NT2/D1 (cell line): Measurements from ENCODE around the gene MYL2.

Source experiments
- DNase-seq: peaks from one replicate; pipeline ENCODE4 v3.0.0-alpha.2; 2011; ENCODE audit warnings: low read depth, low spot score
- H3K27me3 ChIP-seq: 2 replicates; pipeline ENCODE4 v1.6.0; 2011; ENCODE audit warnings: mild to moderate bottlenecking; ENCODE audit not compliant: insufficient read length, insufficient read depth
- H3K36me3 ChIP-seq: 2 replicates; pipeline ENCODE4 v1.6.1; 2011; ENCODE audit warnings: mild to moderate bottlenecking, low read length, mixed read lengths; ENCODE audit not compliant: insufficient read depth, insufficient read length
- H3K4me1 ChIP-seq: 2 replicates; pipeline ENCODE4 v1.5.1; 2011; ENCODE audit not compliant: insufficient read depth, insufficient read length
- H3K4me3 ChIP-seq: 2 replicates; pipeline ENCODE4 v1.5.1; 2011; ENCODE audit warnings: low read depth; ENCODE audit not compliant: insufficient read length
- H3K9ac ChIP-seq: 2 replicates; pipeline ENCODE4 v1.6.0; 2011; ENCODE audit warnings: low read depth; ENCODE audit not compliant: insufficient read length
- H3K9me3 ChIP-seq: 2 replicates; pipeline ENCODE4 v1.5.1; 2011; ENCODE audit warnings: mild to moderate bottlenecking, low read length; ENCODE audit not compliant: insufficient read depth
- SUZ12 ChIP-seq: IDR thresholded peaks from 2 replicates; pipeline ENCODE4 v1.6.1; 2011; ENCODE audit not compliant: insufficient read length, insufficient read depth; ENCODE audit errors: extremely low read depth
- YY1 ChIP-seq: IDR thresholded peaks from 2 replicates; pipeline ENCODE4 v1.6.1; 2011; ENCODE audit not compliant: insufficient read length, insufficient read depth
- ZNF274 ChIP-seq: IDR thresholded peaks from 2 replicates; pipeline ENCODE4 v1.6.1; 2011; ENCODE audit warnings: mild to moderate bottlenecking, low read depth, low read length

MYL2 gene

DNA sequence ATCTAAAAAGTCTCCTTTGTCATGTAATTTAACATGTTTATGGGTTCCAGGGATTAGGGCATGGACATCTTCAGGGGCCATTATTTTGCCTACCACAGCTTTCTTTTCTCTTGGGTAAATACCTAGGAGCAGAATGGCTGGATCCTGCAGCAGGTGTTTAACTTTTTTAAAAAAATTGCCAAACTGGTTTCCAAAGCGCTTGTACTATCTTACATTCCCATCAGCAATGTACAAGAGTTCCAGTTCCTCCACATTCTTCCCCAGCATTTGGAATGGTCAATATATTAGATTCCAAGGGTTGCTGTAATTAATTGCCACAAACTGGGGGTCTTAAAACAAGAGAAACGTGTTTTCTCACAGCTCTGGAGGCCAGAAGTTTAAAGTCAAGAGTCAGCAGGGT, 27.7 kb upstream of the MYL2 start:
- Histone ChIP-seq H3K36me3 (no peaks in the 10 kb centered on the region), H3K9me3 (peaks cover 32% of the 10 kb centered on the region), H3K4me3 (no peak overlapping the region), H3K4me1 (no peaks in the 10 kb centered on the region), H3K9ac (no peak overlapping the region), H3K27me3 (no peaks in the 10 kb centered on the region)
- no peak for TF ChIP-seq YY1
- TF ChIP-seq ZNF274, result no peak
- no peak for TF ChIP-seq SUZ12
- no peak for DNase-seq

GRCh38 chr12:110943373-110943772, 23.0 kb upstream of the MYL2 start:
- H3K36me3 ChIP-seq, result peaks cover 7% of the 10 kb centered on the region
- TF ChIP-seq YY1 (no peak), SUZ12 (no peak), ZNF274 (no peak)

GRCh38 chr12:110941391-110941790, 21.0 kb upstream of the MYL2 start:
- peaks cover 3% of the 10 kb centered on the region for H3K4me1 ChIP-seq
- no peak overlapping the region for H3K9ac ChIP-seq
- no peaks in the 10 kb centered on the region for H3K27me3 ChIP-seq
- H3K4me3 ChIP-seq, result no peak overlapping the region
- no peak for DNase-seq
- no peak for TF ChIP-seq ZNF274
- no peak for TF ChIP-seq YY1
- peaks cover 19% of the 10 kb centered on the region; the same call in 1 of the 2 replicates for H3K9me3 ChIP-seq
- peaks cover 7% of the 10 kb centered on the region for H3K36me3 ChIP-seq

More at GRCh38 chr12:110943373-110943772, 23.0 kb upstream of the MYL2 start:
- no peak overlapping the region for H3K9ac ChIP-seq
- H3K4me1 ChIP-seq, result no peaks in the 10 kb centered on the region
- H3K27me3 ChIP-seq, result no peaks in the 10 kb centered on the region
- peaks cover 24% of the 10 kb centered on the region for H3K9me3 ChIP-seq
- no peak for DNase-seq
- H3K4me3 ChIP-seq, result no peak overlapping the region

GRCh38 chr12:110940933-110941332, 20.6 kb upstream of the MYL2 start:
- no peak for DNase-seq
- H3K9me3 ChIP-seq, result peaks cover 15% of the 10 kb centered on the region; the same call in 1 of the 2 replicates
- H3K4me3 ChIP-seq, result no peak overlapping the region
- H3K36me3 ChIP-seq, result peaks cover 7% of the 10 kb centered on the region
- TF ChIP-seq ZNF274 (no peak), YY1 (no peak), SUZ12 (no peak)
- peaks cover 3% of the 10 kb centered on the region for H3K4me1 ChIP-seq
- H3K9ac ChIP-seq, result no peak overlapping the region
- H3K27me3 ChIP-seq, result no peaks in the 10 kb centered on the region

- Histone ChIP-seq H3K36me3 (peaks cover 7% of the 10 kb centered on the region), H3K4me3 (no peak overlapping the region), H3K4me1 (peaks cover 3% of the 10 kb centered on the region), H3K9ac (no peak overlapping the region), H3K27me3 (no peaks in the 10 kb centered on the region), H3K9me3 (peaks cover 8% of the 10 kb centered on the region; the same call in 1 of the 2 replicates)
- no peak for TF ChIP-seq SUZ12
- TF ChIP-seq YY1, result no peak
- no peak for TF ChIP-seq ZNF274
- no peak for DNase-seq
Observed at GRCh38 chr12:110940296-110940695, 19.9 kb upstream of the MYL2 start.

- TF ChIP-seq ZNF274, result no peak
- no peak for TF ChIP-seq SUZ12
- TF ChIP-seq YY1, result no peak
- peak; percentile 89 for DNase-seq
- Histone ChIP-seq H3K27me3 (no peaks in the 10 kb centered on the region), H3K4me1 (peaks cover 9% of the 10 kb centered on the region), H3K9me3 (peaks cover 6% of the 10 kb centered on the region; the same call in 1 of the 2 replicates), H3K36me3 (peaks cover 7% of the 10 kb centered on the region), H3K9ac (peak overlapping the region; percentile 70), H3K4me3 (peak overlapping the region; percentile 39)
Observed at GRCh38 chr12:110937104-110937641, 16.8 kb upstream of the MYL2 start.

DNA sequence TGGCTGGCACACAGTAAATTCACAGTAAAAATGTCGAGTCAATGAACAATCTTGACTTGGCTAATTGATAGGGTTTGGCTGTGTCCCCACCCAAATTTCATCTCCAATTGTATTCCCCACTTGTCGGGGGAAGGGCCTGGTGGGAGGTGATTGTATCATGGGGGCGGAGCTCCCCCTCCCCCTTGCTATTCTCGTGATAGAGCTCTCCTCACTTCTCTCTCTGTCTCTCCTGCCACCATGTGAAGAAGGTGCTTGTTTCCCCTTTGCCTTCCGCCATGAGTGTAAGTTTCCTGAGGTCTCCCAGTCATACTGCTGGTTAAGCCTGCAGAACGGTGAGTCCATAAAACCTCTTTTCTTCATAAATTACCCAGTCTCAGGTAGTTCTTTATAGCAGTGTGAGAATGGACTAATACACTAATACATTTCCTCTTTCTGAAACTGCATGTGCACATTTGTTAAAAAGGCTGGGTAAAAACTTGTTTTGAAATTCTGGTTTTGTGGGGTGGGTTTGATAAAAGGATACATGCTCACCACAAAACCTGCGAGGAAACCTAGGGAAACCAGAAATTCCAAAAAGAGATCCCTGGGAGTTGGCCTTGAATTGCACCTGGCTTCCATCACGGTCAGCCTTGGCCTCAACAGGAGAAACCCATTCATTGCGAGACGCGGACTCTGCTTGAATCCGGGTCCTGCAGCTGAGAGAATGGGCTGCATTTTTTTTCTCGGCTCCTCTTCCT, 16.2 kb upstream of the MYL2 start:
- TF ChIP-seq ZNF274, result no peak
- no peak for TF ChIP-seq SUZ12
- no peak for TF ChIP-seq YY1
- DNase-seq, result no peak
- peaks cover 9% of the 10 kb centered on the region for H3K4me1 ChIP-seq
- peaks cover 7% of the 10 kb centered on the region for H3K36me3 ChIP-seq
- H3K27me3 ChIP-seq, result no peaks in the 10 kb centered on the region
- H3K9ac ChIP-seq, result peak overlapping the region; percentile 70
- H3K9me3 ChIP-seq, result peaks cover 4% of the 10 kb centered on the region; the same call in 1 of the 2 replicates
- peak overlapping the region; percentile 39 for H3K4me3 ChIP-seq
